OCI-LY3 (cell line): ENCODE results near the gene ZBTB26.

Experiments used
- H2AFZ ChIP-seq: fragments of 200-600, 300-600 bp; shearing (Covaris generic); 2 replicates; pipeline ENCODE4 v1.6.0; 2014; ENCODE audit warnings: antibody characterized with exemption, low read depth, low read length
- H3K27ac ChIP-seq: fragments of 200-600, 300-600 bp; sonication (generic); 2 replicates; pipeline ENCODE4 v1.5.1; 2014; ENCODE audit warnings: mild to moderate bottlenecking, low read length, moderate library complexity, mixed read lengths
- H3K27me3 ChIP-seq: fragments of 200-600, 300-600 bp; sonication (generic); 2 replicates; pipeline ENCODE4 v1.6.1; 2014; ENCODE audit warnings: low read depth, low read length, mixed read lengths
- H3K36me3 ChIP-seq: fragments of 200-600, 300-600 bp; sonication (generic); replicated peaks from 2 replicates; pipeline ENCODE3; 2014; ENCODE audit warnings: low read depth, low read length, mixed read lengths
- H3K4me1 ChIP-seq: fragments of 300-600, 200-600 bp; sonication (generic); 2 replicates; pipeline ENCODE4 v1.6.1; 2014; ENCODE audit warnings: low read length, mixed read lengths
- H3K4me2 ChIP-seq: fragments of 200-600, 300-600 bp; sonication (generic); 2 replicates; pipeline ENCODE4 v1.6.1; 2014; ENCODE audit warnings: low read length, mixed read lengths
- H3K4me3 ChIP-seq: fragments of 300-600, 200-600 bp; sonication (generic); 2 replicates; pipeline ENCODE4 v1.5.1; 2014; ENCODE audit warnings: antibody characterized with exemption, mild to moderate bottlenecking, low read length, moderate library complexity
- H3K79me2 ChIP-seq: fragments of 300-600, 200-600 bp; shearing (Covaris generic); 2 replicates; pipeline ENCODE4 v1.6.1; 2014; ENCODE audit warnings: mild to moderate bottlenecking, low read length, mixed read lengths
- H3K9ac ChIP-seq: fragments of 300-600, 200-600 bp; shearing (Covaris generic); 2 replicates; pipeline ENCODE4 v1.6.0; 2014; ENCODE audit warnings: mild to moderate bottlenecking, low read length, moderate library complexity
- H3K9me3 ChIP-seq: fragments of 200-600, 300-600 bp; shearing (Covaris generic); 2 replicates; pipeline ENCODE4 v1.6.1; 2014; ENCODE audit warnings: low read length, mixed read lengths; ENCODE audit not compliant: insufficient read depth
- H4K20me1 ChIP-seq: fragments of 200-600, 300-600 bp; sonication (generic); 2 replicates; pipeline ENCODE4 v1.6.1; 2016; ENCODE audit warnings: low read length, mixed read lengths; ENCODE audit not compliant: insufficient read depth
- EZH2phosphoT487 ChIP-seq: fragments of 200-600 bp; shearing (Covaris generic); IDR thresholded peaks from 2 replicates; pipeline ENCODE4 v1.6.1; 2018; ENCODE audit warnings: antibody characterized with exemption, mixed run types, low read depth
- TF ChIP-seq, protein P1 (sequence below): fragments of 200-600, 300-600 bp; sonication (generic); IDR thresholded peaks from 2 replicates; pipeline ENCODE4 v1.5.1; 2014; ENCODE audit warnings: antibody characterized with exemption, low read length, low read depth

ZBTB26 gene

DNA sequence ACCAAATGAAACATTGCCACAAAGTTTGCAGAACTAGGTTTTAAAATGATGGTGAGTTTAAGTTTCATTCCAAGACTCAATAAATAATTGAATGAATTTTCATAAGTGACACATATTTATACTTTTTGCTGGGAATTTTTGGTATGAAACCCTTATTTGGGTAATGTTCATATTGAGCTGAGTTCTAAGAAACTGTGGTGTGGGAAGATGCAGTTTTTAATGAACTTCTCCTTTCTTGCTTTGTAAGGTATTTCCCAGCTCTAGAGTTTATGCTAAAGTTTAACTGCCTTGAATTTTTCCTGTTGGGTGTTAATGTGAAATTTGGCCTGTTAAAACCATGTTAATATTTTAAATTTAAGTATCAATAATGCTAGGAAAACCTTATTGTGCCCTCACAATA is 24.6 kb upstream of the ZBTB26 start:
- peak overlapping the region; percentile 79 for H3K27ac ChIP-seq
- H3K9ac ChIP-seq = peak overlapping the region; percentile 19; the same call in 1 of the 2 replicates
- H3K79me2 ChIP-seq = peaks cover 57% of the 10 kb centered on the region
- peaks cover 35% of the 10 kb centered on the region for H3K4me1 ChIP-seq
- 0 out of 2 replicates have a peak, but pooled peaks cover 3% of the 10 kb centered on the region for H3K9me3 ChIP-seq
- no peak for TF ChIP-seq EZH2phosphoT487
- TF ChIP-seq, protein P1, sequence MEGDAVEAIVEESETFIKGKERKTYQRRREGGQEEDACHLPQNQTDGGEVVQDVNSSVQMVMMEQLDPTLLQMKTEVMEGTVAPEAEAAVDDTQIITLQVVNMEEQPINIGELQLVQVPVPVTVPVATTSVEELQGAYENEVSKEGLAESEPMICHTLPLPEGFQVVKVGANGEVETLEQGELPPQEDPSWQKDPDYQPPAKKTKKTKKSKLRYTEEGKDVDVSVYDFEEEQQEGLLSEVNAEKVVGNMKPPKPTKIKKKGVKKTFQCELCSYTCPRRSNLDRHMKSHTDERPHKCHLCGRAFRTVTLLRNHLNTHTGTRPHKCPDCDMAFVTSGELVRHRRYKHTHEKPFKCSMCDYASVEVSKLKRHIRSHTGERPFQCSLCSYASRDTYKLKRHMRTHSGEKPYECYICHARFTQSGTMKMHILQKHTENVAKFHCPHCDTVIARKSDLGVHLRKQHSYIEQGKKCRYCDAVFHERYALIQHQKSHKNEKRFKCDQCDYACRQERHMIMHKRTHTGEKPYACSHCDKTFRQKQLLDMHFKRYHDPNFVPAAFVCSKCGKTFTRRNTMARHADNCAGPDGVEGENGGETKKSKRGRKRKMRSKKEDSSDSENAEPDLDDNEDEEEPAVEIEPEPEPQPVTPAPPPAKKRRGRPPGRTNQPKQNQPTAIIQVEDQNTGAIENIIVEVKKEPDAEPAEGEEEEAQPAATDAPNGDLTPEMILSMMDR = no peak
- H3K4me2 ChIP-seq = peak overlapping the region; percentile 46
- peaks cover 27% of the 10 kb centered on the region for H3K36me3 ChIP-seq
- H2AFZ ChIP-seq = no peak overlapping the region
- peak overlapping the region; percentile 32 for H3K4me3 ChIP-seq
- 0 out of 2 replicates have a peak, but pooled peaks cover 4% of the 10 kb centered on the region for H4K20me1 ChIP-seq
- no peaks in the 10 kb centered on the region for H3K27me3 ChIP-seq

DNA sequence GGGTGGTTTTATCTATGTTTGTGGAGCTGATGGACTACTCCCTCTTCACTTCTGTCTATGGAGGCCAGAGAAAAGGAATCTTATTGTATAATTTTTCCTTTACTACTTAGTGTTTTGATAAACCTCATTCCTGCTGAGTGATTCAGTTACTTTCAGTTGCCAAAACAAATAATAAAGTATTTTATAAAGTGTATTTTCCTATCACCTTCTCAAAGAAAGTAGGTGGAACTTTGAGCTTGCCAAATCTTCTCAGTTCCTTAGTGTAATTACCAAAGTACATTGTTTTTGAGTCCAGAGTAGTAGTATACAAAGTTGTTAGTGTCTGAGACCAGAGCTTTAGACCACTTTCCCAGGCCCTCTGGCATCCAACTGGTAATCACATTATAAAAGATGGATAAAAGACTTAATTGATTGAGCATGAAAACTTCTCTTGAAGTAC is 23.0 kb upstream of the ZBTB26 start:
- Histone ChIP-seq H3K9me3 (no peaks in the 10 kb centered on the region), H3K79me2 (peaks cover 70% of the 10 kb centered on the region), H3K9ac (no peak overlapping the region), H3K27me3 (no peaks in the 10 kb centered on the region), H4K20me1 (peaks cover 15% of the 10 kb centered on the region; the same call in 1 of the 2 replicates), H3K36me3 (peaks cover 11% of the 10 kb centered on the region), H3K27ac (peak overlapping the region; percentile 79; the same call in 1 of the 2 replicates), H3K4me2 (peak overlapping the region; percentile 5; the same call in 1 of the 2 replicates), H3K4me3 (no peak overlapping the region), H3K4me1 (peaks cover 40% of the 10 kb centered on the region), H2AFZ (no peak overlapping the region)
- TF ChIP-seq, protein P1 = no peak
- no peak for TF ChIP-seq EZH2phosphoT487

DNA sequence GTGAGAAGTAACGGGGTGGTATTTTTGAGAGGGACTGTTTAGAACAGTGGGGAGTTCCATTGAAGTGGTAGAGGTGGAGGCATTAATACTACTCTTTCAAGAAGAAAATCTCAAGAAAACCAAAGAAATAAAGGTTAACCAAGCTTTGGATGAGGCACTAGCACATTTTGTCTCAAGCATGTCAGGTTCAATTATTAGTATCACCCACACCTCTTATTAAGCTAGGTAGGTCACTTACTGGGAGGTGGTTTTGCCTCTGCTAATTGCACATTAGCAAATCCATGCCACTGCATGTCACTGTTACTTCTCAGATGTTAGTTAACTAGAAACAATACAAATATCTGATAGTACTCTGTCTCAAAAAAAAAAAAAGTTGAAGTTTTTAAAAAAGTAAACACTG is 19.7 kb upstream of the ZBTB26 start:
- Histone ChIP-seq H4K20me1 (peaks cover 19% of the 10 kb centered on the region; the same call in 1 of the 2 replicates), H3K4me3 (no peak overlapping the region), H3K27ac (no peak overlapping the region), H3K9me3 (no peaks in the 10 kb centered on the region), H2AFZ (no peak overlapping the region), H3K4me2 (no peak overlapping the region), H3K4me1 (peaks cover 45% of the 10 kb centered on the region), H3K79me2 (peaks cover 93% of the 10 kb centered on the region), H3K27me3 (no peaks in the 10 kb centered on the region), H3K36me3 (no peaks in the 10 kb centered on the region), H3K9ac (no peak overlapping the region)
- no peak for TF ChIP-seq EZH2phosphoT487
- TF ChIP-seq, protein P1 = no peak

DNA sequence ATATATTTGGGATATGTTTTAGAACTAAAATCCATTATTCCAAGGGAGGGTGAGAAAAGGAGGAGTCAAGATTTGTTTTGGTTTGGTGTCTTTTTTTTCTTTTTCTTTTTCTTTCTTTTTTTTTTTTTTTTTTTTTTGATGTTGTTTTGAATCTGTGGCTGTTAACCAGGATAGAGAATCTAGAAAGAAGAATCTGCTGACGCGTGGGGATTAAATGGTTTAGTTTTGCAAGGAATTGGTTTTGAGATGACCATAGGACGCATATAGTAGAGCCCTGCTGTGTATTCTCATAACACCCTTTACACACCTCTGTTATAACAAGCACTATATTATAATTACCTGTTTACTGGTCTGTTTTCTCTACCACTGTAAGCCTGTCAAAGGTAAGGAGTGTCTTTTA is 19.0 kb upstream of the ZBTB26 start:
- peaks cover 94% of the 10 kb centered on the region for H3K79me2 ChIP-seq
- no peak overlapping the region for H3K27ac ChIP-seq
- H3K9me3 ChIP-seq = no peaks in the 10 kb centered on the region
- H3K4me2 ChIP-seq = no peak overlapping the region
- H3K9ac ChIP-seq = no peak overlapping the region
- no peak overlapping the region for H3K4me3 ChIP-seq
- H2AFZ ChIP-seq = no peak overlapping the region
- no peaks in the 10 kb centered on the region for H3K27me3 ChIP-seq
- TF ChIP-seq, protein P1 = no peak
- TF ChIP-seq EZH2phosphoT487 = no peak
- H4K20me1 ChIP-seq = peaks cover 19% of the 10 kb centered on the region; the same call in 1 of the 2 replicates
- H3K4me1 ChIP-seq = peaks cover 41% of the 10 kb centered on the region
- H3K36me3 ChIP-seq = no peaks in the 10 kb centered on the region
